PC-9 (cell line): ENCODE measurements around the gene C11orf98. TPM values are rescaled to one million over a fixed set of nuclear protein-coding genes. Genes with fewer than 3 reads are reported as not detected.

Experiments
- BruUV-seq: library from RNA; stranded (reverse); fragments of 400-500 nt; replicated peaks from 2 replicates; lab custom pipeline; 2021; lab: Mats Ljungman, UMichigan
- CTCF ChIA-PET: fragments of 300-600 bp; sonication (Branson Sonifier 250); formaldehyde crosslinking; loops from one replicate; lab custom pipeline; 2022; ENCODE audit warnings: antibody characterized with exemption; lab: Charles Lee
- POLR2A ChIA-PET: fragments of 300-600 bp; sonication (Branson Sonifier 250); formaldehyde crosslinking; loops from one replicate; lab custom pipeline; 2022; ENCODE audit warnings: antibody characterized with exemption; ENCODE audit not compliant: unreplicated experiment; lab: Charles Lee
- DNase-seq, 2 experiments: peaks; one replicate each; pipeline versions ENCODE4 v3.0.0 to v3.0.0-alpha.2; 2015 to 2022; ENCODE audit warnings: mixed read lengths in 1 of 2
- H2AFZ ChIP-seq: fragments of 200-600 bp; sonication (generic); 2 replicates; pipeline ENCODE4 v1.8.1; 2017; ENCODE audit warnings: antibody characterized with exemption
- H3F3A ChIP-seq: fragments of 200-600 bp; sonication (generic); 2 replicates; pipeline ENCODE4 v1.8.1; 2017; ENCODE audit warnings: antibody characterized with exemption, mild to moderate bottlenecking, low read depth; ENCODE audit not compliant: insufficient read depth
- H3K27ac ChIP-seq: fragments of 200-600 bp; sonication (generic); 2 replicates; pipeline ENCODE4 v1.6.1; 2016; ENCODE audit warnings: mixed run types
- H3K27me3 ChIP-seq: fragments of 200-600 bp; sonication (generic); 2 replicates; pipeline ENCODE4 v1.6.1; 2016; ENCODE audit warnings: low read depth, mixed run types; ENCODE audit not compliant: insufficient read depth
- H3K36me3 ChIP-seq: fragments of 200-600 bp; sonication (generic); 2 replicates; pipeline ENCODE4 v1.6.1; 2016; ENCODE audit warnings: low read depth, mixed run types
- H3K4me1 ChIP-seq: fragments of 200-600 bp; sonication (generic); replicated peaks from 2 replicates; pipeline ENCODE4 v1.6.1; 2016; ENCODE audit warnings: mixed run types; ENCODE audit not compliant: insufficient read depth
- H3K4me2 ChIP-seq: fragments of 200-600 bp; sonication (generic); 2 replicates; pipeline ENCODE4 v1.6.1; 2017; ENCODE audit warnings: mixed run types
- H3K4me3 ChIP-seq: fragments of 200-600 bp; sonication (generic); 2 replicates; pipeline ENCODE4 v1.6.1; 2016; ENCODE audit warnings: mixed run types
- H3K79me2 ChIP-seq: fragments of 200-600 bp; sonication (generic); 2 replicates; pipeline ENCODE4 v1.6.1; 2017; ENCODE audit warnings: low read depth, mixed run types
- H3K9me2 ChIP-seq: fragments of 200-600 bp; sonication (generic); 2 replicates; pipeline ENCODE4 v1.8.1; 2017; ENCODE audit warnings: mild to moderate bottlenecking; ENCODE audit not compliant: insufficient read depth
- H3K9me3 ChIP-seq: fragments of 200-600 bp; sonication (generic); 2 replicates; pipeline ENCODE4 v1.8.1; 2016; ENCODE audit warnings: low read depth; ENCODE audit not compliant: insufficient read depth
- H4K20me1 ChIP-seq: fragments of 200-600 bp; sonication (generic); 2 replicates; pipeline ENCODE4 v1.8.1; 2017; ENCODE audit not compliant: insufficient read depth
- CTCF ChIP-seq: fragments of 200-600 bp; sonication (generic); conservative IDR thresholded peaks from 2 replicates; pipeline ENCODE4 v1.6.1; 2017; ENCODE audit warnings: mixed run types, antibody characterized with exemption, mild to moderate bottlenecking, moderate library complexity
- EZH2 ChIP-seq: fragments of 200-600 bp; sonication (generic); IDR thresholded peaks from 2 replicates; pipeline ENCODE4 v1.8.0; 2017; ENCODE audit warnings: antibody characterized with exemption, low read depth
- intact Hi-C: fragments of 100-400 bp; cut with micrococcal nuclease; formaldehyde crosslinking; loops from one replicate; pipeline ENCODE4 v1.10.0; 2022; ENCODE audit not compliant: unreplicated experiment
- total RNA-seq: library from RNA; stranded (reverse); gene quantifications from 2 replicates; pipeline ENCODE4 v1.2.3, GENCODE V29; 2021

The C11orf98 gene
- total RNA-seq, 1 experiment from 2014 or later, result 94.9 TPM

- intact Hi-C loops, result no loop called here
- no peaks in the 10 kb centered on the region for H3K9me3 ChIP-seq
- H3K4me1 ChIP-seq, result peaks cover 22% of the 10 kb centered on the region
- TF ChIP-seq EZH2 (no peak), CTCF (no peak)
- H3K9me2 ChIP-seq, result no peaks in the 10 kb centered on the region
- H3K27ac ChIP-seq, result peak overlapping the region; percentile 42; the same call in 1 of the 2 replicates
- peaks cover 19% of the 10 kb centered on the region for H3K79me2 ChIP-seq
- BruUV-seq, result no TSS peak
- H3K36me3 ChIP-seq, result peaks cover 41% of the 10 kb centered on the region
- H3F3A ChIP-seq, result peaks cover 62% of the 10 kb centered on the region
- POLR2A ChIA-PET, result no interaction called here
- H3K27me3 ChIP-seq, result no peaks in the 10 kb centered on the region
- H4K20me1 ChIP-seq, result no peaks in the 10 kb centered on the region
- H3K4me2 ChIP-seq, result no peak overlapping the region
- no peak overlapping the region for H3K4me3 ChIP-seq
- CTCF ChIA-PET, result interaction anchor here (0.6 kb wide), 1 partner anchor 120 kb away, joined by 8 read pairs; no protein-coding TSS in a partner anchor
- no peak overlapping the region for H2AFZ ChIP-seq
- DNase-seq, result no peak
Measured at GRCh38 chr11:62712276-62712812, 47.3 kb upstream of the C11orf98 start.

GRCh38 chr11:62710001-62710345, 45.0 kb upstream of the C11orf98 start:
- peak overlapping the region; percentile 90 for H2AFZ ChIP-seq
- POLR2A ChIA-PET, result interaction anchor here (0.6 kb wide), 2 partner anchors 44 to 88 kb away, joined by 5 to 10 read pairs; partner anchors contain the start of genes B3GAT3 and ZBTB3

More at GRCh38 chr11:62710001-62710345, 45.0 kb upstream of the C11orf98 start:
- Histone ChIP-seq H3F3A (peaks cover 70% of the 10 kb centered on the region), H3K4me1 (peaks cover 31% of the 10 kb centered on the region), H3K4me2 (peak overlapping the region; percentile 69), H3K9me3 (no peaks in the 10 kb centered on the region), H3K4me3 (peak overlapping the region; percentile 54), H4K20me1 (no peaks in the 10 kb centered on the region), H3K27ac (peak overlapping the region; percentile 87), H3K79me2 (peaks cover 7% of the 10 kb centered on the region), H3K27me3 (no peaks in the 10 kb centered on the region), H3K9me2 (no peaks in the 10 kb centered on the region), H3K36me3 (peaks cover 20% of the 10 kb centered on the region)
- no peak for DNase-seq
- TF ChIP-seq CTCF, result peak; percentile 21; the same call in 1 of the 2 replicates
- no peak for TF ChIP-seq EZH2
- BruUV-seq, result TSS peak; percentile 79
- intact Hi-C loops, result no loop called here
- CTCF ChIA-PET, result interaction anchor here (0.6 kb wide), 1 partner anchor 87 kb away, joined by 5 read pairs; no protein-coding TSS in a partner anchor
